ENCODE measurements around the gene P2RX6. TPM values are rescaled to one million over a fixed set of nuclear protein-coding genes. Genes with fewer than 3 reads are reported as not detected.
A peak's percentile ranks its signal among the peaks of the same experiment; 100 is the strongest.

The P2RX6 gene
- total and polyA plus RNA-seq, 9 of the 15 experiments (the other 6 are each of a cell fraction or from before 2014, with no cell fraction given): 0.01 to 3.9 (median 1.5) TPM; not detected in 1

- peak; percentile 45; the same call in 1 of the 2 replicates for TF ChIP-seq ZBTB26 (CRISPR knock-in tag; IDR thresholded peaks at IDR 0.05)
- TF ChIP-seq ZNF165 (CRISPR knock-in tag; IDR thresholded peaks at IDR 0.05; ENCODE audit: borderline replicate concordance): peak; percentile 70; the same call in 1 of the 2 replicates
- 0 out of 2 replicates have a peak, but pooled peaks have one; percentile 74 for TF ChIP-seq ZNF277 (CRISPR knock-in tag; IDR thresholded peaks at IDR 0.05; ENCODE audit: borderline replicate concordance)
- TF ChIP-seq TAF15 (IDR thresholded peaks at IDR 0.05; ENCODE audit: low read depth, low read length): 0 out of 2 replicates have a peak, but pooled peaks have one; percentile 47
- 0 out of 2 replicates have a peak, but pooled peaks have one; percentile 5 for TF ChIP-seq ZSCAN32 (CRISPR knock-in tag; IDR thresholded peaks at IDR 0.05)
- 0 out of 2 replicates have a peak, but pooled peaks have one; percentile 64 for TF ChIP-seq ERF (CRISPR knock-in tag; IDR thresholded peaks at IDR 0.05)
- no peak for TF ChIP-seq BRCA1 (IDR thresholded peaks at IDR 0.05)
- peak; percentile 73; the same call in 1 of the 2 replicates for TF ChIP-seq BRCA1 (CRISPR knock-in tag; IDR thresholded peaks at IDR 0.05)
- TF ChIP-seq ZBTB9 (CRISPR knock-in tag; IDR thresholded peaks at IDR 0.05): 0 out of 2 replicates have a peak, but pooled peaks have one; percentile 56
- TF ChIP-seq STAT5B (CRISPR knock-in tag; IDR thresholded peaks at IDR 0.05): no peak
- no peak; the same call in 1 of the 2 replicates for TF ChIP-seq REST (IDR thresholded peaks at IDR 0.05; ENCODE audit: borderline replicate concordance)
- 0 out of 2 replicates have a peak, but pooled peaks have one; percentile 18 for TF ChIP-seq REST (CRISPR knock-in tag; IDR thresholded peaks at IDR 0.05; ENCODE audit: low read depth)
- peak; percentile 25 for TF ChIP-seq CHD1 (IDR thresholded peaks at IDR 0.05; ENCODE audit: low read length)
- TF ChIP-seq ELF4 (CRISPR knock-in tag; IDR thresholded peaks at IDR 0.05): 0 out of 2 replicates have a peak, but pooled peaks have one; percentile 29
These were observed 15.9 kb downstream of the P2RX6 start (continued) for GRCh38 chr22:21030621-21031544.

Data from K562 (cell line).